Adrenal gland (tissue), 12 donors: Measurements from ENCODE around the gene TFAP2B. TPM values are rescaled to one million over a fixed set of nuclear protein-coding genes. Genes with fewer than 3 reads are reported as not detected.

Source experiments
- DNase-seq, 7 donors: peaks; one replicate each; pipeline ENCODE4 v3.0.0-alpha.2; 2019 to 2020
- H3K27ac ChIP-seq, 5 donors: fragments of 200-600 bp; sonication (generic) in 4 of 5; 1 replicate in 3 of 5; 2 replicates in 2 of 5; pipeline versions ENCODE4 v1.5.1 to v1.8.0; 2016 to 2020; ENCODE audit warnings: mild to moderate bottlenecking in 1 of 5
- H3K27me3 ChIP-seq: fragments of 200-600 bp; 2 replicates; pipeline ENCODE4 v1.8.0; 2021
- H3K36me3 ChIP-seq, 2 donors: fragments of 200-600 bp; replicated peaks in 1 of 2; 1 replicate in 1 of 2; 2 replicates in 1 of 2; pipeline versions ENCODE4 v1.5.1 to v1.8.0; 2018 to 2022
- H3K4me1 ChIP-seq, 2 donors: fragments of 200-600 bp; replicated peaks in 1 of 2; 1 replicate in 1 of 2; 2 replicates in 1 of 2; pipeline versions ENCODE4 v1.5.1 to v1.8.0; 2018 to 2021
- H3K4me3 ChIP-seq, 4 donors: fragments of 200-600 bp; sonication (generic) in 3 of 4; one replicate each; pipeline ENCODE4 v1.5.1; 2016 to 2018
- H3K9me3 ChIP-seq, 3 donors: fragments of 200-600 bp; sonication (generic) in 1 of 3; replicated peaks in 1 of 3; 1 replicate in 2 of 3; 2 replicates in 1 of 3; pipeline versions ENCODE4 v1.5.1 to v1.8.0; 2016 to 2021
- POLR2A ChIP-seq, 2 donors: fragments of 450-650 bp; IDR thresholded peaks; one replicate each; pipeline ENCODE4 v1.6.1; 2017; ENCODE audit warnings: antibody characterized with exemption in 2 of 2, mild to moderate bottlenecking in 2 of 2, moderate library complexity in 1 of 2
- WGBS, 4 donors: extraction: QIAGEN DNeasy Blood & Tissue Kit in 2 of 4; methylation state at CpG; one replicate each; pipeline versions ENCODE4 v1.1.5 to v1.1.7; 2013 to 2017; 5-methylcytosine and 5-hydroxymethylcytosine counted together
- intact Hi-C, 2 donors: fragments of 100-400 bp; cut with DNase I; formaldehyde crosslinking; loops; one replicate each; pipeline versions ENCODE4 v1.14.1 to v1.15.0; 2022 to 2023
- polyA plus RNA-seq, 3 donors: library from polyadenylated mRNA; stranded (reverse); fragments of 200-250 nt in 2 of 3; fragments of 350-450 nt in 1 of 3; fragmentation: Illumina TruSeq in 1 of 3; extraction: RNeasy Lipid Tissue Mini Kit (QIAGEN cat#74804) in 1 of 3; gene quantifications; one replicate each; pipeline ENCODE4 v1.2.3, GENCODE V29; 2013 to 2014
- total RNA-seq, 9 donors: library from RNA; depleted of rRNA in 4 of 9; stranded (reverse); fragments of >200 nt in 4 of 9; fragments of 120-200 nt in 1 of 9; fragmentation: NEBNext Ultra II Directional in 1 of 9; extraction: Animal tissue kit (Norgen Biotek cat#: 25700) in 1 of 9; gene quantifications; one replicate each; pipeline versions ENCODE4 v1.1.0 to v1.2.4, GENCODE V29; 2013 to 2023
- TF ChIP-seq, protein P1 (sequence below), 6 experiments: fragments of 450-650 bp in 4 of 6; fragments of 200-600 bp in 2 of 6; sonication (generic) in 1 of 6; IDR thresholded peaks; 1 replicate in 5 of 6; 2 replicates in 1 of 6; pipeline versions ENCODE4 v1.5.1 to v1.8.0; 2016 to 2021; ENCODE audit warnings: antibody characterized with exemption in 6 of 6, mild to moderate bottlenecking in 2 of 6, moderate library complexity in 1 of 6
- donor health status: healthy with polysubstance abuse.
- donor health status: Bipolar disorder and iron deficiency.
- donor health status: DM: yes; HTN: yes; CAD: no.
- donor health status: DM: no; HTN: no; CAD: no.
- donor health status: DM: no; HTN: no; CAD: no.
- donor health status: DM: yes; HTN: yes; CAD: no.

TFAP2B gene
- total and polyA plus RNA-seq, 12 donors = 0.19 to 7.1 (median 2.7) TPM; not detected in 3

DNA sequence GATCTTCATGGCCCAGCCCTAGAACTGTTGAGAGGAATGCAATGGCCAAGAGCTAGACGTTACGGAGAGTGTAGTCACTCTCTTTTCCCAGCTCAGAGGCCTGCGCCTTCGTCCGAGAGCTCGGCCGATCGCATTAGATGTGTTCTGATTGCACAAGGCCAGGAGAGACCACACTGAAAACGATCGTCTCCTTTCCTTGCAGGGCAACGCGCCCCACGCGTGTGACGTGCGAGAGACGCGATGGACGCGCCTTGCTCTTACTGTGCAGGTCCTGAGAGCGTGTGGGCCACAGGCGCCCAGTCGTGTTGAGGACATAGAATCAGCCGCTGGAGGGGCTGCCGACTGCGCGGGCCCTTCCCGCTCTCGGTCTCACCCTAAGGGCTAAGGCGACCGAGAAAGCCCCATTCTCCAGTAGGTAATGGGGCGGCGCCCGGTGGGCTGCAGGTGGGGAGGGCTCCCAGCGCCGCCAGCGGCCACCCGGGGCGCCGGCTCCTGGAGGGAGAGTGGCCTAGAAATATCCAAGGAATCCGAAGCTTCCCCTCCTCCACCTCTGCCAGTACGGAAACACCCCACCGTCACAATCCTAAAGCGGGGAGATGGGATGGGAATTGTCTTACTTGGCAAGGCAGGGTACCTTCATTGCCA is 26.9 kb downstream of the TFAP2B start:
- intact Hi-C loops = no loop called here
- 5 to 13% (median 10%) methylated on average over 11 to 44 of the region's 44 CpGs for WGBS, 4 donors
- peaks cover 68% of the 10 kb centered on the region for H3K27me3 ChIP-seq

GRCh38 chr6:50846144-50846851 is 27.6 kb downstream of the TFAP2B start:
- no peaks in the 10 kb centered on the region for H3K4me1 ChIP-seq
- peaks cover 67% of the 10 kb centered on the region for H3K27me3 ChIP-seq
- no peaks in the 10 kb centered on the region for H3K36me3 ChIP-seq
- DNase-seq = no peak
- no peak overlapping the region for H3K4me3 ChIP-seq
- no peak overlapping the region for H3K27ac ChIP-seq
- WGBS, 4 donors = 8 to 20% (median 10%) methylated on average over 16 of the region's 16 CpGs
- intact Hi-C loops = no loop called here
- H3K9me3 ChIP-seq = no peaks in the 10 kb centered on the region
- no peak for TF ChIP-seq POLR2A (IDR thresholded peaks at IDR 0.05)
- TF ChIP-seq, protein P1, sequence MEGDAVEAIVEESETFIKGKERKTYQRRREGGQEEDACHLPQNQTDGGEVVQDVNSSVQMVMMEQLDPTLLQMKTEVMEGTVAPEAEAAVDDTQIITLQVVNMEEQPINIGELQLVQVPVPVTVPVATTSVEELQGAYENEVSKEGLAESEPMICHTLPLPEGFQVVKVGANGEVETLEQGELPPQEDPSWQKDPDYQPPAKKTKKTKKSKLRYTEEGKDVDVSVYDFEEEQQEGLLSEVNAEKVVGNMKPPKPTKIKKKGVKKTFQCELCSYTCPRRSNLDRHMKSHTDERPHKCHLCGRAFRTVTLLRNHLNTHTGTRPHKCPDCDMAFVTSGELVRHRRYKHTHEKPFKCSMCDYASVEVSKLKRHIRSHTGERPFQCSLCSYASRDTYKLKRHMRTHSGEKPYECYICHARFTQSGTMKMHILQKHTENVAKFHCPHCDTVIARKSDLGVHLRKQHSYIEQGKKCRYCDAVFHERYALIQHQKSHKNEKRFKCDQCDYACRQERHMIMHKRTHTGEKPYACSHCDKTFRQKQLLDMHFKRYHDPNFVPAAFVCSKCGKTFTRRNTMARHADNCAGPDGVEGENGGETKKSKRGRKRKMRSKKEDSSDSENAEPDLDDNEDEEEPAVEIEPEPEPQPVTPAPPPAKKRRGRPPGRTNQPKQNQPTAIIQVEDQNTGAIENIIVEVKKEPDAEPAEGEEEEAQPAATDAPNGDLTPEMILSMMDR (IDR thresholded peaks at IDR 0.05) = no peak

More for the DNA sequence above, 26.9 kb downstream of the TFAP2B start:
- no peak for DNase-seq
- H3K36me3 ChIP-seq = no peaks in the 10 kb centered on the region
- no peaks in the 10 kb centered on the region for H3K4me1 ChIP-seq
- H3K4me3 ChIP-seq = no peak overlapping the region
- no peak overlapping the region for H3K27ac ChIP-seq
- no peaks in the 10 kb centered on the region for H3K9me3 ChIP-seq
- TF ChIP-seq, protein P1 (IDR thresholded peaks at IDR 0.05) = no peak
- TF ChIP-seq POLR2A (IDR thresholded peaks at IDR 0.05) = no peak

DNA sequence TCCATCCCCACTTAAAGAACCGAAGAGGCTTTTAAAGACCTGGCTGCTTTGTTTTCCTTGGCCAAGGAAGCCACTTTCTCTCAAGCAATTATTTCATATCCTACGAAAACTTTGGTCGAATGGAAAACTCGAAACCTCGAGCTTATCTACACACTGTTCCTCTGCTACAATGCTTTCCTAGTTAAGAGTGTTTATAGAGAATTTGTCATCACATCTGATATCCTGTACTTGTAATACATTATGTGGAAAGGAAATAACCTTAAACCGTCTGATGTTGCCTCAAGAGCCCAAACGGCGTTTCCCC is 28.1 kb downstream of the TFAP2B start:
- H3K27me3 ChIP-seq = peaks cover 64% of the 10 kb centered on the region
- intact Hi-C loops = no loop called here
- 7 to 12% (median 10%) methylated on average over 8 of the region's 8 CpGs for WGBS, 4 donors
- TF ChIP-seq POLR2A (IDR thresholded peaks at IDR 0.05) = no peak
- TF ChIP-seq, protein P1 (IDR thresholded peaks at IDR 0.05) = no peak
- H3K4me3 ChIP-seq = no peak overlapping the region
- H3K27ac ChIP-seq = no peak overlapping the region
- H3K4me1 ChIP-seq = no peaks in the 10 kb centered on the region
- H3K9me3 ChIP-seq = no peaks in the 10 kb centered on the region
- no peak for DNase-seq
- H3K36me3 ChIP-seq = no peaks in the 10 kb centered on the region

GRCh38 chr6:50847890-50848594 is 29.4 kb downstream of the TFAP2B start:
- WGBS, 4 donors = 8 to 11% (median 8%) methylated on average over 7 of the region's 7 CpGs
- peaks cover 68% of the 10 kb centered on the region for H3K27me3 ChIP-seq
- no peaks in the 10 kb centered on the region for H3K9me3 ChIP-seq
- TF ChIP-seq POLR2A (IDR thresholded peaks at IDR 0.05) = no peak
- TF ChIP-seq, protein P1 (IDR thresholded peaks at IDR 0.05) = no peak
- no peak overlapping the region for H3K4me3 ChIP-seq
- no peaks in the 10 kb centered on the region for H3K36me3 ChIP-seq
- H3K4me1 ChIP-seq = no peaks in the 10 kb centered on the region
- intact Hi-C loops = no loop called here
- no peak for DNase-seq
- H3K27ac ChIP-seq = no peak overlapping the region
